Coronary artery (tissue), 2 donors: ENCODE measurements around the gene FIBCD1.
"Not testable (repeated sequence)": the region's sequence is repeated elsewhere in the genome, so short reads cannot be mapped to it uniquely, and the experiment has no call there.

ENCODE experiments used
- DNase-seq: peaks from one replicate; pipeline ENCODE4 v3.0.0-alpha.2; 2017; ENCODE audit warnings: low spot score
- H3K27ac ChIP-seq, 2 donors: fragments of 200-600 bp; sonication (generic); one replicate each; pipeline ENCODE4 v1.5.1; 2016 to 2019
- H3K4me3 ChIP-seq: fragments of 200-600 bp; sonication (generic); 2 replicates; pipeline ENCODE4 v1.5.1; 2016; ENCODE audit warnings: mild to moderate bottlenecking, moderate library complexity
- CTCF ChIP-seq: fragments of 200-600 bp; sonication (generic); IDR thresholded peaks from one replicate; pipeline ENCODE4 v1.5.1; 2019; ENCODE audit warnings: antibody characterized with exemption

The FIBCD1 gene

GRCh38 chr9:130959809-130960334, 20.8 kb upstream of the FIBCD1 start:
- TF ChIP-seq CTCF, result no peak
- Histone ChIP-seq H3K4me3 (no peak overlapping the region), H3K27ac (no peak overlapping the region)
- no peak for DNase-seq

GRCh38 chr9:130958564-130958963, 19.5 kb upstream of the FIBCD1 start:
- H3K27ac ChIP-seq, H3K4me3 ChIP-seq, DNase-seq: not testable (repeated sequence)

GRCh38 chr9:130957451-130958203, 18.6 kb upstream of the FIBCD1 start:
- H3K4me3 ChIP-seq, result no peak overlapping the region
- TF ChIP-seq CTCF, result no peak
- H3K27ac ChIP-seq, result no peak overlapping the region
- DNase-seq, result no peak

GRCh38 chr9:130956636-130957450, 17.8 kb upstream of the FIBCD1 start:
- no peak overlapping the region for H3K27ac ChIP-seq
- no peak for TF ChIP-seq CTCF

GRCh38 chr9:130955947-130956621, 17.0 kb upstream of the FIBCD1 start:
- DNase-seq, result no peak
- Histone ChIP-seq H3K27ac (no peak overlapping the region), H3K4me3 (no peak overlapping the region)
- TF ChIP-seq CTCF, result no peak

More at GRCh38 chr9:130956636-130957450, 17.8 kb upstream of the FIBCD1 start:
- no peak overlapping the region for H3K4me3 ChIP-seq
- no peak for DNase-seq

- not testable (repeated sequence) for H3K4me3 ChIP-seq, DNase-seq, H3K27ac ChIP-seq
Measured at GRCh38 chr9:130954925-130955324, 15.9 kb upstream of the FIBCD1 start.

GRCh38 chr9:130954317-130954716, 15.3 kb upstream of the FIBCD1 start:
- Histone ChIP-seq H3K27ac (no peak overlapping the region), H3K4me3 (no peak overlapping the region)
- no peak for TF ChIP-seq CTCF
- no peak for DNase-seq
